AG08396 (cell line): Measurements from ENCODE around the gene SDK1.

Source experiments
- DNase-seq: peaks from one replicate; pipeline ENCODE4 v3.0.0; 2012; ENCODE audit warnings: low spot score, mixed read lengths

The SDK1 gene

GRCh38 chr7:3408814-3409595 lies 108.0 kb downstream of the SDK1 start:
- DNase-seq: no peak

DNA sequence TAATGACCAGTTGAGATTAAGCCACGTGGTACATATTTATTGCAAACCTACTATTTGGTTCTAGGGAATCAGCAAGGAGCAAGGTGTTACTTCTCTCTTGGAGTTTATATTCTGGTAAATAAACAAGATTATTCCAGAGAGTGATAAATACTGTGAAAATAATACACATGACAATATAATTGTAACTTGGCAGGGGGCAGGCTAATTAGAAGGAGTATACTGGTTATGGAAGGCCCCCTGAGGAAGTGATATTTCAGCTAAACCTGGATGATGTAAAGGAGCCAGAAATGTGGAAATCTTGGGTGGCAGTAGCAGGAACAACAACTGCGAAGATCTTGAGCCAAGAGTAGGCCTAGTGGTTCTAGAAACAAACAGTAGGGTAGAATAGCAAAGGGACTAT lies 111.8 kb downstream of the SDK1 start:
- no peak for DNase-seq

GRCh38 chr7:3415861-3416312 lies 114.8 kb downstream of the SDK1 start:
- DNase-seq: no peak

DNA sequence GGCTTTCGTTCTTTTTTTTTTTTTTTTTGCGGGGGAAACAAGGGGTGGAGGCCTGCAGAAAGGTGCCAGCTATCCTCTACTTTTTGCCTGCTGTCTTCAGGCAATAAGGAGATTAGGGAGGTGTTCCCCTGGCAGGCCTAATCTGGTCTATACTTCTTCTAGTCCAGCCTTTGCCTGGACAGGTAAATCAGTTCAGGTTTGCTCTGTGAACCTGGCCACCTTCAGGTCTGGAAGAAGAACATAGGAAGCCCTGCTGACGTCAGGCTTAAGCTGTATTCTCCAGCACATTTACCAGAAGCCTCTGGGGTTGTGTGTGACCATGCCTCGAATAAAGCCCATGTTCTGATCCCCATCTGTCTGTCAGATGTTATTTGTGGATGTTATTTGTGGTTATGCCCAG lies 115.4 kb downstream of the SDK1 start:
- DNase-seq: no peak

DNA sequence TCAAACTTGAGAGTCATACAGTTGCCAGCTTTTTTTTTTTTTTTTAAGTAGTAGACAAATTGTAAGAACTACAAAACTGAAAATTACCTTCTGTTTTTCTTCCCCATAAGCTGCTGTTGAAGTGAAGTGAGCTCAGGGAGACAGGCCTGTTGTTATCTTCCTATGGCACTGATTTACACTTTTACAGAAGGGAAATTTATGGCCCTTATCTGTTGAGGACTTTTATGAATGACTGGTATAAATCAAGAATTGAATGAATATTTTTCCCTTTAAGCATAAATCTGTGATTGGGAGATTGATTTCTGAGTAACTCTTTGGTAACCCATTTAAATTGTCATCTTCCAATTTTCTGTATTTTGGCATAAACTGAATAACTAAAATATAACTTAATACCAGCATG lies 124.0 kb downstream of the SDK1 start:
- no peak for DNase-seq

- no peak for DNase-seq
These were observed 125.0 kb downstream of the SDK1 start for GRCh38 chr7:3426064-3426463.

GRCh38 chr7:3427957-3428356 lies 126.9 kb downstream of the SDK1 start:
- no peak for DNase-seq

- DNase-seq: no peak
These were observed 128.9 kb downstream of the SDK1 start for GRCh38 chr7:3429981-3430380.

- no peak for DNase-seq
These were observed 129.5 kb downstream of the SDK1 start for GRCh38 chr7:3430588-3430987.

DNA sequence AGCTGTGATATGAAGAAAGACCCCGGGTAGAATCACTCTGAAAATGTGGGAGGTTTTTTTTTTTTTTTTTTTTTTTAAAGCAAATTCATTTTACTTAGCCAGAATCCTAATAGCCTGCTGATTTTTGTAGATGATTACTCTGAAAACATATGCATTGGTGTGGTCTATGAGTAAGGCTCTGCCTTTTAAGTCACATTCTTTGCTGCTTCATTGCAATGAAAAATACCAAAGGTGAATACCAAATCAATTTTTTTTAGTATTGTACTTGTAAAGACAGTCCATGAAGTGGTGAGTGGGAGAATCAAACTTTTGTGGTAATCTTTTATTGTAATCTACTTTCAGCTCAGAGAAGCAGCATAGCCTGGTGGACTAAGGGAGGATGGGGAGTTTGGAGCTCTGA lies 130.3 kb downstream of the SDK1 start:
- DNase-seq: no peak

- no peak for DNase-seq
These were observed 131.9 kb downstream of the SDK1 start for GRCh38 chr7:3432911-3433310.

DNA sequence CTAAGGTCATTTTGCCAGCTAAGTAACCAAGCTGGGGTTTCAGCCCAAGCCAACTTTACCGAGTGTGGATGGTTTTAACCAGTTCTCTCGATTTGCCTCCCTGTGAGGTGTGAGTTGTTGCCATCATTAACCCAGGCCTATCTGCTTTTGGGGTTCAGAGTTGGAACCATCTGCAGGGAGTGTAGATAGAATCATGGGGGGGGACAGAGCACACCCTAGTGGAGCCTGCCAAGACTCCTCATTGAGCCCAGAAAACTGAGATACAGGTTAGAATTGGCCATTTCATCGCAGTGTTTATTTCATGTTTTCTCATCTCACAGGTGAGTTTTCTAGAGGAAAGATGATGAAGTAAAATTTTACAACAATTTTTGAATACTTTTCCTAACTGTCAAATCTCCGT lies 133.6 kb downstream of the SDK1 start:
- no peak for DNase-seq

GRCh38 chr7:3436112-3436511 lies 135.1 kb downstream of the SDK1 start:
- no peak for DNase-seq

GRCh38 chr7:3436746-3437145 lies 135.7 kb downstream of the SDK1 start:
- no peak for DNase-seq

DNA sequence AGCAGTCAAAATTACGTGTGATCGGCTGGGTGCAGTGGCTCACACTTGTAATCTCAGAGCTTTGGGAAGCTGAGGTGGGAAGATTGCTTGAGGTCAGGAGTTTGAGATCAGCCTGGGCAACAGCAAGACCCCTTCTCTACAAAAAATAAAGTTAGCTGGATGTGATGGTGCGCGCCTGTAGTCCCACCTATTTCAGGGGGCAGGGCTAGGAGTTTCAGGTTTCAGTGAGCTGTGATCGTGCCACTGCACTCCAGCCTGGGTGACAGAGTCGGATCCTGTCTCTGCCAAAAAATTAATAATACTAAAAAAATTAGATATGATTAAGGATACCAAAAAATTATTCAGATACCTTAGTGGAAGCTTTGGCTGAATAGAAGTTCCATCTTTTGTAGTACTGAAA lies 136.4 kb downstream of the SDK1 start:
- no peak for DNase-seq

GRCh38 chr7:3438352-3438751 lies 137.3 kb downstream of the SDK1 start:
- DNase-seq: no peak

DNA sequence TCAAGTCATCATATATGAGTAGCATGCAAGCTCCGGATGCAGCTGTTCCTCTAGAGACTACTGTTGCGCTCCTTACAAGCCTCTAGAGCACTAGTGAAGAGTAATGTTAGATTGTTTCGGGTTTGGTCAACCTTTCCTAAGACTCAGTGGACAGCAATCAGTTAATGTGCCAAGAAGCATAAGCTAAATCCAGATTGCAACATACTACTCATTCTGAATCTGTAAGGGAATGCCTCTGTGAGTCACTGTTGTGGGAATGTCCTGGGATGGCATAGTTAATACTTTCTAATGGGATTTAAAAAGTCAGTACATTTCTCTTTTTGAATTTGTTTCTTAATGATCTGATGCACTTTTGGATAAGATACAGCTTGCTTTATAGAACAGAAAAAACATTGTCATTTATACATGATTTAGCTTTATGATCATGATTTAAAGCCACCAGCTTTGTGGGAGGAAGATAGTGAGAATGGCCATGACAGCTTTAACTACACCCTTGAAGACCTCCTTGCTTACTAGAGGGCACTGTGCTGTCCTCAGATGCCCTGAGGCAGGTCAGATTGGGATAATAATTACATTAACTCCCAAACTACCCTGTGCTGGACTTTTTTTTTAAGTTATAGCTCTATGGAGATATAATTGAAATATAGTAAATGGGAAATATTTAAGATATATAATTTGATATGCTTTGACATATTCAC lies 138.4 kb downstream of the SDK1 start:
- peak; percentile 3 for DNase-seq

- no peak for DNase-seq
These were observed 139.5 kb downstream of the SDK1 start for GRCh38 chr7:3440509-3440908.

DNA sequence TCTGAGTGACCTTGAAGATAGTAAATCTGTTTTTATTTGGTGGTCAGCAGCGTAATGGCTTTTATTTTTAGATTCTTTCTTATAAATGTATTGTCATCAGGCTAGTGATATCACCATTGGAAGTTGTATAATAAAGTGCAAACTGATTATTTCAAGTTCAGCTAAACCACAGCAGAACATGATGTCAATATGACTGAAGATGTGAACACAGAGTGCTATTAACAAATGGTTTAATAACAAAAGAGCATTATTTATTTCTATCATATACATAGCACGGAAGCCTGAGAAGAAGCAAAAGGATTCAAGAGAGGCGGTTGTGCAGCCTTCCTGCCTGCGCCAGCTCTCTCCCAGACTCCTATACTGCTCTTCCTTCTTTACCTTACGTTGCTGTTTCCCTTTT lies 142.7 kb downstream of the SDK1 start:
- DNase-seq: no peak

DNA sequence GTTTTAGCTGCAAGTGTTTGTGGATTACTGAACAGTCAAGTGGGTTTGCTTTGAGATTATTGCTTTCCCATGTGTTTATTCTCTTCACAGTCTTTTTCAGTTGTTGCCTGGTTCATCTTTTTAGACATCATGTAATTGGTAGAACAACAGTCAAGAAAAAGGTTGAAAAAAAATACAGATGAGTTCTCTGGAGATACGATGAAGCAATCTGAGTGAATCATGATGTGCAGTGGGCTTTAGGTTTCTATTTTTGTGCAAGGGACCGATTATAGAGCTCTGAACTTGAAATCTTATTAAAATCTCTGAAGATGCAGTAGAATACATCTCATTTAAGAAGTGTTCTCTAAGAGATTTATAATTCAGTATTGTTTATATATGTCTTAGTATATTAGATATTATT lies 145.7 kb downstream of the SDK1 start:
- no peak for DNase-seq

GRCh38 chr7:3451701-3452100 lies 150.6 kb downstream of the SDK1 start:
- DNase-seq: no peak

- no peak for DNase-seq
These were observed 152.3 kb downstream of the SDK1 start for GRCh38 chr7:3453398-3453797.

DNA sequence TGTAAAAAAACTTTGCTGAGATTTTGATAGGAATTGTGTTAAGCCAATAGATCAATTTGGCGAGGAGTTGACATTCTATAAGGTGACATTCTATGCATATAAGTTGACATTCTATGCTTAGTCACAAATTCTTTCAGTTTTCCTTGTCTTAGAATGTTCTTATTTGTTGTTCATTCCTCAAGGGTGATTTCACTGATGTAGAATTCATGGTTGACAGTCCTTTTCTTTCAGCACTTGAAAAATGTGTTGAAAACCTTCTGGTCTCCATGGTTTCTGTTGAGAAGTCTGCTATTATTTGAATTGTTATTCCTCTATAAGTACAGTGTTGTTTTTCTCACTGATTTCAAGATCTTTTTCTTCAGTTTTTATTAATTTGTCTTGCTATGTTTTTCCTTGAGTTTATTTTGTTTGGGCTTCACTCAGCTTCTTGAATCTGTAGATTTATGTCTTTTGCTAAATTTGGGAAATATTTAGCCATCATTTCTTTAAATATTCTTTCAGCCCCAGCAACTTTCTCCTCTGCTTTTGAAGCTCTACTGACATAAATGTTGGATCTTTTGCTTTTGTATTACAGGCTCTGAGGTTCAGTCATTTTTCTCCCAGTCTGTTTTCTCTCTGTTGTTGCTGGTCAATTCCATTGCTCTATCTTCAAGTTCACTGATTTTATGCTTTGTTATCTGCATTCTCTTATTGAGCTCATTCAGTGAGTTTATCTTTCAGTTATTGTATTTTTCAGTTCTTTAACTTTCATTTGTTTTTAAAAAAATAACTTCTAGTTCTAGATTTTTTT lies 154.9 kb downstream of the SDK1 start:
- no peak for DNase-seq
